ENCODE data around the gene CUEDC1.

CUEDC1 gene

GRCh38 chr17:57874434-57875289, 80.5 kb downstream of the CUEDC1 start:
- Mint-ChIP-seq H3K4me3 (peak overlapping the region; percentile 50 to 57), H3K36me3 (no peaks in the 10 kb centered on the region), H3K27me3 (peaks cover 50 to 57% of the 10 kb centered on the region in 2 donors), H3K4me1 (peaks cover 24 to 31% of the 10 kb centered on the region in 2 donors), H3K27ac (no peak overlapping the region), H3K9me3 (no peaks in the 10 kb centered on the region)
- DNase-seq, result no peak
- peak; percentile 49 to 54 for ATAC-seq (replicated peaks)

- Mint-ChIP-seq H3K27me3 (peaks cover 50 to 57% of the 10 kb centered on the region in 2 donors), H3K27ac (no peak overlapping the region), H3K36me3 (no peaks in the 10 kb centered on the region), H3K4me1 (peaks cover 25 to 35% of the 10 kb centered on the region in 2 donors), H3K9me3 (no peaks in the 10 kb centered on the region), H3K4me3 (peak overlapping the region; percentile 50 to 57)
- ATAC-seq (replicated peaks) (peak; percentile 4 to 5), DNase-seq (no peak)
Observed at GRCh38 chr17:57874058-57874419, 81.2 kb downstream of the CUEDC1 start.

- Mint-ChIP-seq H3K4me1 (peaks cover 30 to 41% of the 10 kb centered on the region in 2 donors), H3K27ac (no peak overlapping the region), H3K4me3 (no peak overlapping the region), H3K36me3 (no peaks in the 10 kb centered on the region), H3K9me3 (no peaks in the 10 kb centered on the region), H3K27me3 (peaks cover 50 to 57% of the 10 kb centered on the region in 2 donors)
- no peak for ATAC-seq (replicated peaks)
- no peak for DNase-seq
Observed at GRCh38 chr17:57873261-57874057, 81.8 kb downstream of the CUEDC1 start.

DNA sequence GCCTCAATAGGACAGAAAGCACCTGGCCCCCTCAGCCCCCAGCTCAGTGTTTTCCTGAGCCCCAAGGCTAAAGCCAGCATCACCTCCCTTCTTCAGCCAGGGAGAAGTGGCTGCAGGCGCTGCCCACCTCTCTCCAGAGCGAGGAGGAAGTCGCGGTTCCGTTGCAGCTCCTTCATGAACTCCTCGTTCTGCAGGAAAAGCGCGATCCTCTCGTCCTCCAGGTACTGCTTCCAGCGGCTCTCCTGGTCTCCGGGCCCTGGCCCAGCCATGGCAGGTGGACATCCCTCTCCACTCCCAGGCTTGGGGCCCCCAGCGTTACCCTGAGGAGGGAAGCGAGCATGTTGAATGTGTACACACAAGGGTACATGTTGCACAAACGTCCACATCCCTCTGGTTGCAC, 82.7 kb downstream of the CUEDC1 start:
- H3K4me3 Mint-ChIP-seq, result no peak overlapping the region
- peaks cover 39 to 50% of the 10 kb centered on the region in 2 donors for H3K4me1 Mint-ChIP-seq
- no peaks in the 10 kb centered on the region for H3K36me3 Mint-ChIP-seq
- no peaks in the 10 kb centered on the region for H3K9me3 Mint-ChIP-seq
- ATAC-seq (replicated peaks), result no peak
- H3K27me3 Mint-ChIP-seq, result peaks cover 50 to 57% of the 10 kb centered on the region in 2 donors
- no peak overlapping the region for H3K27ac Mint-ChIP-seq
- no peak for DNase-seq

- H3K4me1 Mint-ChIP-seq, result peaks cover 42 to 55% of the 10 kb centered on the region in 2 donors
- no peak overlapping the region for H3K27ac Mint-ChIP-seq
- no peak for ATAC-seq (replicated peaks)
- peaks cover 50 to 57% of the 10 kb centered on the region in 2 donors for H3K27me3 Mint-ChIP-seq
- H3K36me3 Mint-ChIP-seq, result no peaks in the 10 kb centered on the region
- no peaks in the 10 kb centered on the region for H3K9me3 Mint-ChIP-seq
- H3K4me3 Mint-ChIP-seq, result no peak overlapping the region
- DNase-seq, result no peak
Observed at GRCh38 chr17:57871863-57872262, 83.3 kb downstream of the CUEDC1 start.

- Mint-ChIP-seq H3K4me1 (peaks cover 42 to 55% of the 10 kb centered on the region in 2 donors), H3K27ac (no peak overlapping the region), H3K4me3 (no peak overlapping the region), H3K27me3 (peaks cover 46 to 52% of the 10 kb centered on the region in 2 donors), H3K9me3 (no peaks in the 10 kb centered on the region), H3K36me3 (no peaks in the 10 kb centered on the region)
- ATAC-seq (replicated peaks) (no peak), DNase-seq (no peak)
Observed at GRCh38 chr17:57871155-57871554, 84.1 kb downstream of the CUEDC1 start.

- Mint-ChIP-seq H3K4me1 (peaks cover 40 to 53% of the 10 kb centered on the region in 2 donors), H3K4me3 (no peak overlapping the region), H3K36me3 (no peaks in the 10 kb centered on the region), H3K9me3 (no peaks in the 10 kb centered on the region), H3K27ac (no peak overlapping the region), H3K27me3 (peaks cover 38 to 43% of the 10 kb centered on the region in 2 donors)
- DNase-seq (no peak), ATAC-seq (replicated peaks) (no peak)
Observed at GRCh38 chr17:57870283-57870635, 85.0 kb downstream of the CUEDC1 start.

DNA sequence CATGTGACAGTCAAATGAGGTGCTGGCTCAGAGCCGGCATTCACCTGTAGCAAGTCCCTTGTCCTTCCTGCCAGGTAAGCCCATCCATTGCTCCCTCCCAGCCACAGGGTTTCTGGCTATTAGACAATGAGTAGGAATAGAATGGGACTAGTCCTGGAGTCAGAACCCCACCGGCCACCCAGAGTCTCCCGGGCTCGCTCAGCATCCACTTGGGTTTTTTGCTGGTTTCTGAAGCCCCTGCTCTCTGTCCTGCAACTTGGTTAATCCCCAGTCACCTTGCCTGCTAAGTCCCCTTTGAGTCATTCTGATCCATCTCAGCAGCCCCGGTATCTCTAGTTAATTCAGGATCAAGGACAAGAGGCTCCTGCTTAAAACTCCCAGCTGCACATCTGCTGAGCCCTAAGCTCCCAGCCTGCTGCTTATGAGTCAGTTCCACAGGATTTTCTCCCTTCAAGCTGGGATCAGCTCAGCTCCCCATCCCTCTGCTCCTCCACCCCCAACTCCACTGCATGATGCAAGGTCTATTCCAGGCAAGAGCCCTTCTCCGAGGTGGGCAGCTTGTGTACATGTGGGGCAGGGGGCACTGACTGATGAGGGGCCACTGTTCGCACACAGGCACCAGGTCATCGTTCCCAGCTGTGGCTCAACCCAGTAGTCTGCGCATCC, 85.5 kb downstream of the CUEDC1 start:
- Mint-ChIP-seq H3K4me3 (no peak overlapping the region), H3K4me1 (peaks cover 38 to 48% of the 10 kb centered on the region in 2 donors), H3K36me3 (no peaks in the 10 kb centered on the region), H3K27ac (no peak overlapping the region), H3K27me3 (peaks cover 37 to 38% of the 10 kb centered on the region in 2 donors), H3K9me3 (no peaks in the 10 kb centered on the region)
- no peak for DNase-seq
- ATAC-seq (replicated peaks), result no peak

DNA sequence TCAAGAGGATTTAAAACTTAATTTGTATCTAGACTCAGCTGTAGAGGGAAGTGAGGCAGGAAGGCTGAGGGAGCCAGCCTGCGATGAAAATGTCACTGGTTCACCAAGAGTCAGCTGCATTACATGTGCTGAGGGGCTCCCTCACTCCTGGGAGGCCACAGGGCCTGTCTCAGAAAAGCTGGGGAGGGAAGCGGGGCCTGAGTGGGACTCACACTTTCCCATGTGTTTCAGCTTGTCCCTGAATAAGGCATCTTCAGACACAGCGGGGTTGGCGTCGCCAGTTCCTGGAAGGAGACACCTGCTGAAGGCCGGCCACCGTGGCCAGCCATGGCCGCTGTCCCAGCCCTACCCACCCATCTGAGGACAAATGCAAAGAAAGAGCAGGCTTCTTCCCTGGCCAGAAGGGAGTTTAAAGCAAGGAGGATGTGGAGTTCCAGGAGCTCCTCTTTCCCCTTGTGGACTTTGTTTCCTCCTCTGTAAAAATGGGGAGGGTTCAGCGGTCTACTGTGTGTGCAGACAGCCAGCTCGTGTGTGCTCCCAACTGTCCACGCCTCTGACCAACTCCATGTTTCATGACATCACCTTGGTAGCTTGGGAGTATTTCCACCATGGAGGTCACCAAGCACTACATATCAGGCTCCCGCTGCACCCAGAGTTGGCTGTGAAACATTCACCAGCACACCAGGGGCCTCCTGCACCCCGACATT, 86.1 kb downstream of the CUEDC1 start:
- Mint-ChIP-seq H3K36me3 (no peaks in the 10 kb centered on the region), H3K9me3 (no peaks in the 10 kb centered on the region), H3K27ac (peak overlapping the region; percentile 51), H3K4me1 (peaks cover 36 to 41% of the 10 kb centered on the region in 2 donors), H3K27me3 (peaks cover 35 to 40% of the 10 kb centered on the region in 2 donors), H3K4me3 (no peak overlapping the region)
- no peak for ATAC-seq (replicated peaks)
- no peak for DNase-seq

DNA sequence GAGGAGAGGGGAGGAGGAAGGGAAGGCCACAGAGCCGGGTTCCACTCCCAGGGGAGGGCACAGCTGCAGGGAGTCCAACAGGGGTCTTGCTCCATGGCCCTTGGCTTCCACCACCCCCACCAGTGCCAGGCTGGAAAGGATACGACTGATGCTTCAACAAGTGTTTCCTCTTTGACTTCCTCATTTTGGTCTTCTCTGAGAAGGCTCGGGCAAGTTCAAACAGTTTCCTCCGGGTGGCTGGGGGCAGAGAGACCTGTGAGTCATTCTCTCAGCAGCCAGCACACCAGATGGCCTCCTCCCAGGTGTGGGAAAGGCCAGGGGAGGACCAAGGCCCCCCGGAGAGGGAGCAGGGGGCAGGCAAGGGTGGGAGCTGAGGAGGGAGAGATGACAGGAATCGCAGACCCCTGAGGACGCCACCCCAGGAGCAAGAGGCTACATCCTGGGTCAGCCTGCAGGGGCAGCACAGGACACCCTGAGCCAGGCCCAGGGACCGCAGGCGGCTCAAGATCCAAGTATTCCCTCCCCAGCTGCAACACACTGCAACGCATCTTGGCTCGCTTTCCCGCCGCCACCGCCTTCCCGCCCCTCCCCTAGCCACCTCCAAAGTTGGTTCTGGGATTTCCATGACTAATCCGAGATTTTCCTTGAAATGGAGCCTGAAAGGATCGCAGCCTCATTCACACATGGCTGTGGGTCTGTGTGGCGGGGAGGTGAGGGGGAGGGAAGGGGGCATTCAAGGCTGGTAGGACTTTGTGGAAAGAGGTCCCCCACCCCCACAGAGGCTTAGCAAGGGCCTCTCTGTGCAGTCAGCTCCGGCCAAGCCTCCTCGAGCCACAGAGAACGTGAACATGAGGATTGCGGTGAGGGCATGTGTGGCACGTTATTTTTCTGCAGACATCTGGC, 87.0 kb downstream of the CUEDC1 start:
- DNase-seq (peak; percentile 75), ATAC-seq (replicated peaks) (peak; percentile 92 to 94)
- Mint-ChIP-seq H3K27ac (peak overlapping the region; percentile 82), H3K27me3 (peaks cover 33 to 35% of the 10 kb centered on the region in 2 donors), H3K9me3 (no peaks in the 10 kb centered on the region), H3K36me3 (no peaks in the 10 kb centered on the region), H3K4me1 (peaks cover 28 to 33% of the 10 kb centered on the region in 2 donors), H3K4me3 (peak overlapping the region; percentile 59 to 63)

- H3K4me1 Mint-ChIP-seq, result peaks cover 20 to 24% of the 10 kb centered on the region in 2 donors
- H3K4me3 Mint-ChIP-seq, result no peak overlapping the region
- no peak for ATAC-seq (replicated peaks)
Observed at GRCh38 chr17:57867126-57867525, 88.1 kb downstream of the CUEDC1 start.

DNA sequence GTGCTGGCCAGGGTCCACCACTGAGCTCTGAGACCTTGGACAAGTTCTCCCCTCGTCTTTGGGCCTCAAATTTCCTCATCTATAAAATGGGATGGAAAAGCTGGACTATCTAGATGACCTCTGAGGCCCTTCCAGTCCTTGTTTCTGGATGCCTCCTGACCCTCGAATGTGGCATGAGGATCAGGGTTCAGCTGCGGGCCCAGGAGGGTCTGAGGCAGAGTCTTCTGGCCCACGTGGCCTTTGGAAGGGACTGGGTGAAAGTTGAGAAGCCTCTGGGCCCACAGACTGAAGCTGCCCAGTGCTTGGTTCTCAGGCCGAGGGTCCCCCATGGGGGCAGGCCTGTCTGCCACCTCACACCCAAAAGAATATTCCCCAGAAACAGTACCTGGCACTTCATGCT, 88.5 kb downstream of the CUEDC1 start:
- no peak for ATAC-seq (replicated peaks)
- no peak for DNase-seq
- Mint-ChIP-seq H3K36me3 (no peaks in the 10 kb centered on the region), H3K9me3 (no peaks in the 10 kb centered on the region), H3K4me1 (peaks cover 17 to 24% of the 10 kb centered on the region in 2 donors), H3K27ac (peak overlapping the region; percentile 56), H3K27me3 (peaks cover 27 to 28% of the 10 kb centered on the region in 2 donors), H3K4me3 (no peak overlapping the region)

More at GRCh38 chr17:57867126-57867525, 88.1 kb downstream of the CUEDC1 start:
- no peaks in the 10 kb centered on the region for H3K36me3 Mint-ChIP-seq
- peak overlapping the region; percentile 56 for H3K27ac Mint-ChIP-seq
- no peak for DNase-seq
- no peaks in the 10 kb centered on the region for H3K9me3 Mint-ChIP-seq
- peaks cover 31 to 32% of the 10 kb centered on the region in 2 donors for H3K27me3 Mint-ChIP-seq

GRCh38 chr17:57866319-57866718, 88.9 kb downstream of the CUEDC1 start:
- H3K9me3 Mint-ChIP-seq, result no peaks in the 10 kb centered on the region
- H3K4me1 Mint-ChIP-seq, result peaks cover 17 to 25% of the 10 kb centered on the region in 2 donors
- no peaks in the 10 kb centered on the region for H3K36me3 Mint-ChIP-seq
- DNase-seq (no peak), ATAC-seq (replicated peaks) (no peak)
- no peak overlapping the region for H3K4me3 Mint-ChIP-seq
- H3K27me3 Mint-ChIP-seq, result peaks cover 28 to 29% of the 10 kb centered on the region in 2 donors
- peak overlapping the region; percentile 75 for H3K27ac Mint-ChIP-seq

All from stimulated activated naive B cell treated with anti-CD40 and anti-IgM and Interleukin-4, amounts not matched to agents 10 μg/mL and 1 μg/mL and 100 μg/mL, for 72 hours (primary cell).